Endothelial cell of umbilical vein (primary cell): ENCODE data around the gene ITPR2.

Experiments
- EZH2 ChIP-seq: IDR thresholded peaks from 2 replicates; pipeline ENCODE4 v1.6.1; 2012; ENCODE audit warnings: borderline replicate concordance, low read depth, mild to moderate bottlenecking, moderate library complexity, low read length, inconsistent platforms; ENCODE audit not compliant: severe bottlenecking
- GATA2 ChIP-seq: IDR thresholded peaks from 2 replicates; pipeline ENCODE4 v1.7.0; 2011; ENCODE audit warnings: low read depth, mild to moderate bottlenecking, moderate library complexity, mixed read lengths, low read length; ENCODE audit not compliant: insufficient read length, insufficient read depth
- JUN ChIP-seq: IDR thresholded peaks from 2 replicates; pipeline ENCODE4 v1.6.1; 2011; ENCODE audit warnings: borderline replicate concordance, low read depth; ENCODE audit not compliant: insufficient read length, insufficient read depth
- POLR2A ChIP-seq: IDR thresholded peaks from 2 replicates; pipeline ENCODE4 v1.6.1; 2012; ENCODE audit warnings: low read depth, mild to moderate bottlenecking, control low read depth, low read length
- POLR2AphosphoS5 ChIP-seq: IDR thresholded peaks from 2 replicates; pipeline ENCODE4 v1.6.1; 2012; ENCODE audit warnings: low read depth, mild to moderate bottlenecking, control low read depth, low read length, moderate library complexity; ENCODE audit not compliant: insufficient read depth
- TF ChIP-seq, protein P1 (sequence below), 2 donors: IDR thresholded peaks; 1 replicate in 1 of 2; 2 replicates in 1 of 2; pipeline ENCODE4 v1.5.1; 2011; ENCODE audit warnings: low read length in 2 of 2, mild to moderate bottlenecking in 2 of 2, moderate library complexity in 2 of 2, control low read depth in 1 of 2, inconsistent platforms in 1 of 2, low read depth in 1 of 2; ENCODE audit not compliant: insufficient read depth in 1 of 2; ENCODE audit errors: extremely low read depth in 1 of 2

GRCh38 chr12:26711072-26711471 is 121.9 kb downstream of the ITPR2 start:
- no peak for TF ChIP-seq EZH2
- TF ChIP-seq JUN: no peak
- TF ChIP-seq, protein P1, sequence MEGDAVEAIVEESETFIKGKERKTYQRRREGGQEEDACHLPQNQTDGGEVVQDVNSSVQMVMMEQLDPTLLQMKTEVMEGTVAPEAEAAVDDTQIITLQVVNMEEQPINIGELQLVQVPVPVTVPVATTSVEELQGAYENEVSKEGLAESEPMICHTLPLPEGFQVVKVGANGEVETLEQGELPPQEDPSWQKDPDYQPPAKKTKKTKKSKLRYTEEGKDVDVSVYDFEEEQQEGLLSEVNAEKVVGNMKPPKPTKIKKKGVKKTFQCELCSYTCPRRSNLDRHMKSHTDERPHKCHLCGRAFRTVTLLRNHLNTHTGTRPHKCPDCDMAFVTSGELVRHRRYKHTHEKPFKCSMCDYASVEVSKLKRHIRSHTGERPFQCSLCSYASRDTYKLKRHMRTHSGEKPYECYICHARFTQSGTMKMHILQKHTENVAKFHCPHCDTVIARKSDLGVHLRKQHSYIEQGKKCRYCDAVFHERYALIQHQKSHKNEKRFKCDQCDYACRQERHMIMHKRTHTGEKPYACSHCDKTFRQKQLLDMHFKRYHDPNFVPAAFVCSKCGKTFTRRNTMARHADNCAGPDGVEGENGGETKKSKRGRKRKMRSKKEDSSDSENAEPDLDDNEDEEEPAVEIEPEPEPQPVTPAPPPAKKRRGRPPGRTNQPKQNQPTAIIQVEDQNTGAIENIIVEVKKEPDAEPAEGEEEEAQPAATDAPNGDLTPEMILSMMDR (IDR thresholded peaks at IDR 0.05; ENCODE audit: extremely low read depth in 1 of 2, insufficient read depth in 1 of 2, low read depth in 1 of 2, low read length in 2 of 2): no peak
- TF ChIP-seq POLR2AphosphoS5: no peak
- no peak for TF ChIP-seq GATA2
- no peak for TF ChIP-seq POLR2A
